Muscle layer of colon (tissue), 2 donors: ENCODE results near the gene PSMB1.
"Not testable (repeated sequence)": the region's sequence is repeated elsewhere in the genome, so short reads cannot be mapped to it uniquely, and the experiment has no call there.

ENCODE experiments used
- H3K27ac ChIP-seq: one replicate; pipeline ENCODE4 v1.7.0; 2013; ENCODE audit warnings: low read depth, mild to moderate bottlenecking, low read length, moderate library complexity
- H3K27me3 ChIP-seq, 2 donors: one replicate each; pipeline ENCODE4 v1.7.0; 2013; ENCODE audit warnings: low read length in 2 of 2, mild to moderate bottlenecking in 2 of 2; ENCODE audit not compliant: insufficient read depth in 2 of 2, control insufficient read depth in 1 of 2
- H3K36me3 ChIP-seq: one replicate; pipeline ENCODE4 v1.7.0; 2013; ENCODE audit warnings: mild to moderate bottlenecking, low read length; ENCODE audit not compliant: insufficient read depth
- H3K4me1 ChIP-seq: one replicate; pipeline ENCODE4 v1.7.0; 2013; ENCODE audit warnings: mild to moderate bottlenecking, low read length; ENCODE audit not compliant: insufficient read depth
- H3K4me3 ChIP-seq, 2 donors: one replicate each; pipeline ENCODE4 v1.7.0; 2013; ENCODE audit warnings: low read length in 2 of 2, low read depth in 1 of 2, mild to moderate bottlenecking in 1 of 2, moderate library complexity in 1 of 2
- H3K9ac ChIP-seq: one replicate; pipeline ENCODE4 v1.7.0; 2013; ENCODE audit warnings: low read length
- H3K9me3 ChIP-seq: one replicate; pipeline ENCODE4 v1.7.0; 2013; ENCODE audit warnings: mild to moderate bottlenecking, low read length
- donor health status: abdominal sarcoma.
- donor health status: Adenocarcinoma of cecum.

Gene PSMB1

DNA sequence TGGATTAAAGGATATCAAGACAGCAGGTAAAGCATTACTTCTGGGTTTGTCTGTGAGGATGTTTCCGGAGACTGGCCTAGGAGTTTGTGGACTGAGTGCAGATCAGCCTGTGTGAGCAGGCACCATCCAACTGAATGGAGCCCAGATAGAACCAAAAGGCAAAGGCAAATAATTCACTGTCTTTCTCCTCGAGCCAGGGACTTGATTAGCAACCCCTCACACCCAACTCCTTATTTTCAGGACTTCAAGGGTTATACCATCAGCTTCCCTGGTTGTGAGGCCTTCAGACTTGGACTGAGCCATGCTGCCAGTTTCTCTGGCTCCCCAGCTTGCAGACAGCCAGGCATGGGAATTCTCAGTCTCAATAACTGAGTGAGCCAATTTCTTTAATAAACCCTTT lies 19.3 kb downstream of the PSMB1 start:
- Histone ChIP-seq H3K27ac (no peak overlapping the region), H3K27me3 (no peaks in the 10 kb centered on the region), H3K36me3 (peaks cover 64% of the 10 kb centered on the region), H3K4me3 (no peak overlapping the region), H3K4me1 (no peaks in the 10 kb centered on the region), H3K9me3 (no peaks in the 10 kb centered on the region), H3K9ac (no peak overlapping the region)

DNA sequence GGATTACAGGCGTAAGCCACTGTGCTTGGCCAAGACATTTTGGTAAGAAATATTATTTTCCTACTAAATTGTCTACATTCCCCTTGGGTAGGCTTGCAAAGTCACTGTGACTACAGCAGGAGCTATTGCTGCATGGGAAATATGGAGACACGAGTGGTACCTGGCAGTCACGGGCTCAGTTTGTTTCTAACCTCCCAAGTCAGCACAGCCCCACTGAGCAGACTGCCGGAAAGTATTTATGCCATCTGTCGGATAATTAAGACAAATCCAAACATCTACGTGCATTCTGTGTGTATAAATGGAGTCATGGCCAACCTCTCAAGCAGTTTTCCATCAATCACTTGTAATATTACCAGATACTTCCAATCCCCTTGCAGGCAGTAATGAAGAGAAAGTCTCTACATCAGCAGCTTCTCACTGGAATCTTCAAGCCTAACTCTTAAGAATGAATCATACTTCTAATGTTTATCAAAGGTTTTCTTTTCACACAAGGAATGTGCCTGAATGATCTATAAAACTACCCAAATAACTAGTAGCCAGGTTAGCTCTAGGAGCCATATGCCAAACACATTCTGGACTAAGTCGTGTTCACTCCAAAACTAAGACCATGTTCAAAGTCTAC lies 20.1 kb downstream of the PSMB1 start:
- Histone ChIP-seq H3K27ac (no peak overlapping the region), H3K4me3 (no peak overlapping the region), H3K27me3 (no peaks in the 10 kb centered on the region), H3K4me1 (no peaks in the 10 kb centered on the region), H3K9me3 (no peaks in the 10 kb centered on the region), H3K36me3 (peaks cover 56% of the 10 kb centered on the region), H3K9ac (no peak overlapping the region)

DNA sequence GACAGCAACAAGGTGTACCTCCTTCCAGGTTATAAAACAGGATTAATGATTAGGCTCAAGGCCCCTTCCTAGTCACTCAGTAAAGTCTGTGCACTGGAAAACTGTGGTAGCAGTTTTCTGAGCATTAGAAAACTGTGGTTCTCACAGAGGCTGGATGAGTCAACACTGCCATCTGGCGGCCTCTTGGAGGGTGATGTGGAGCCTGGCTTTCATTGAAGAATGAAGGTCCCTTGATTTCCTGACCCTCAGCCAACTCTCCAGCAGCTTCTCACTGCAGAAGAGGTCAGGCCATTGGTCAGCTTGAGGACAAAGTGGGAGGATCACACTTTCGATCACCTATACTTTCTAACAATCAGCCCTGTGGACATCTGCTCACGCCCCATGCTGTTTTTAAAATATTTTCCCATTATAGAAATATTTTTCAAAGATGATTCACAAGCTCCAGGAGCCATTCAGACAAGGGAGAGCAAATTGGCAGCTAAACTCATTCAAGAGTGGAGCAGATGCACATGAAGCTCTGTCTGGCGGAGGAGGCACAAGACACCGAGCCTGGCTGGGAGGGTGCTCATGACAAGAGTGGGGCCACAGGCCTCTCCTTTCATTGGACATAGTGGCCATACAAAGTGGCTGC lies 23.2 kb downstream of the PSMB1 start:
- Histone ChIP-seq H3K27ac (no peak overlapping the region), H3K4me1 (no peaks in the 10 kb centered on the region)

DNA sequence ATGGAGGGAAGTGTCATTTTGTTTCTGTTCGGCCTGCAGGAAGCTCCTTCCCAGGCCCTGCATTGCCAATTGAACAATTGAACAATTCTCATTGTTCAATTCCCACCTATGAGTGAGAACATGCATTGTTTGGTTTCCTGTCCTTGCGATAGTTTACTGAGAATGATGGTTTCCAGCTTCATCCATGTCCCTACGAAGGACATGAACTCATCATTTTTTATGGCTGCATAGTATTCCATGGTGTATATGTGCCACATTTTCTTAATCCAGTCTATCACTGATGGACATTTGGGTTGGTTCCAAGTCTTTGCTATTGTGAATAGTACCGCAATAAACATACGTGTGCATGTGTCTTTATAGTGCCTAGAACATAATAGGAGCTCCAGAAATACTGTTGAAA lies 25.1 kb downstream of the PSMB1 start:
- H3K27me3 ChIP-seq, H3K4me1 ChIP-seq, H3K4me3 ChIP-seq, H3K9ac ChIP-seq, H3K9me3 ChIP-seq, H3K27ac ChIP-seq: not testable (repeated sequence)
- peaks cover 12% of the 10 kb centered on the region for H3K36me3 ChIP-seq

More for the DNA sequence above, 23.2 kb downstream of the PSMB1 start:
- H3K9me3 ChIP-seq: no peaks in the 10 kb centered on the region
- no peak overlapping the region for H3K9ac ChIP-seq
- H3K36me3 ChIP-seq: peaks cover 26% of the 10 kb centered on the region
- no peak overlapping the region for H3K4me3 ChIP-seq
- no peaks in the 10 kb centered on the region for H3K27me3 ChIP-seq

DNA sequence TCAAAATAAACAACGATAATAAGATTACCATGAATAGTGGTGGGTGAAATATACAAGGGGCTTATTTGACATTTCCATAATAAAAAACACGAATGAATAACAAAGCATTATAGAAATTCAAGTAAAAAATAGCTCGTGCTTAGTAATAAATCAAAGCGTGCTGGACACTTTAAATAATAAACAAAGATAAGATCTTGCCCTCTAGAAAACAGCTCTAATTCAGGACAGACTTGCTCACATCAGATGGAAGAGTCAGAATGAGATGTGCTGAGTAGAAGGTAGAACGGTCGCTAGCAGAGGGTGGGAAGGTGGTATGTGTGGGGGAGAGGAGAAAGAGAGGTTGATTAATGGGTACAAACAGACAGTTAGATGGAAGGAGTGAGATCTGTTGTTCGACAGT lies 27.3 kb downstream of the PSMB1 start:
- H3K36me3 ChIP-seq: no peaks in the 10 kb centered on the region
- no peak overlapping the region for H3K9ac ChIP-seq
- H3K4me1 ChIP-seq: no peaks in the 10 kb centered on the region
- no peak overlapping the region for H3K4me3 ChIP-seq
- H3K27ac ChIP-seq: no peak overlapping the region
- H3K27me3 ChIP-seq: no peaks in the 10 kb centered on the region
- H3K9me3 ChIP-seq: no peaks in the 10 kb centered on the region

DNA sequence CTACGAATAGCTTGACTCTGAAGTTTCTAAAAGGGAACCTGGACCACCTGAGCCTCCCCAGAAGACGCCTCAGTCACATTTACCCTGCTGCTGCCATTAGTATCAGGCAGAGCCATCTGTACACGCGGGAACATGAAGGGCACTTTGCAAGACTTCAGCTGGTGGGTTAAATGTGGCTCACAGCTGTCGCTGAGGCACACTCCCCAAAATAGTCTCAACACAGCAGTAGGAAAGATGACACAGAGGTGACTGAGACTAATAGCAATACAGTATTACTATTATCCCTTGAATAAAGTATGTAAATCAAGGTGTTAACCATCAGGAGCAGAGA lies 29.0 kb downstream of the PSMB1 start:
- Histone ChIP-seq H3K9ac (no peak overlapping the region), H3K27me3 (no peaks in the 10 kb centered on the region), H3K9me3 (no peaks in the 10 kb centered on the region), H3K4me1 (no peaks in the 10 kb centered on the region), H3K4me3 (no peak overlapping the region), H3K27ac (no peak overlapping the region), H3K36me3 (no peaks in the 10 kb centered on the region)

DNA sequence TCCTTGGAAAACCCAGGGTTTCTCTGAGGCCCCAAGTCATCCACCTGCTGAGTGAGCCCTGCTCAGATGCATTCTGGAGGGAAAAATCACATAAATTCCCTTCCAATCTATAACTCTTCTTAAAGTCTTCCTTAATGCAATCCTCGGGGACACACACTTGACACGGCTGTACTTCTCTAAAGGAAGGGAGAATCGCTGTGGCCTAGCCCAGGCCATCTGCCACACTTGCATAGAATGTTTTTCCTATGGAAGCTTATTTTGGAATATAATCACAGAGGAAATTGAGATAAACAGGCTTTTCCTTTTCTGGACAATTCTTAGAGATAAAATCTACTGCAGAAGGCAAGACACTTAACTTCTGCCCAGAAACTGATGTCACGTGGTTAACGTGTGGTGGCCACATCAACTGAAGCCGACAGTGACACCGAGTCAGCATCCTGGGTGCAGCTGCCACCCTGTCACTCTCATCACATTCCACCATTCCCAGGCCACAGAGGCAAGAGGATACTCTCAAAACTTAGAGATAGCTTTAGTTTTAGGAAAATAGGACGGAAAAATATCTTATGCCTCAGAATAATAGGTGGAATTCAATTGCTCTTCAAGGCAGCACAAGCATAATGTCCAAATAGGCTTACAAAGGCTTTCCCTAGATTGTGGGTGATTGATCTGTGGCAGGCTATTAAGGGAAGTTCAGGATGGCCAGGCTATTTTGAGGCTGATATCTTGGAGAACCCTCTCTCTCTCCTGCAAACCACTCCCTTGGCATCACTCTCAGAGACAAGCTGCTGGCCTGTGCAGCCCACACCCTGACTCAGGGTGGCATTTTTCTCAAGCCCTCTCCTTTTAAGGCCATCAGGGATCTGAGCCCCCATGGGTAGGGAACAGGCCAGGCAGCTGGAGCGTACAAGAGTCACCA lies 29.6 kb downstream of the PSMB1 start:
- no peak overlapping the region for H3K27ac ChIP-seq
- H3K27me3 ChIP-seq: no peaks in the 10 kb centered on the region
- H3K4me3 ChIP-seq: no peak overlapping the region
- no peaks in the 10 kb centered on the region for H3K36me3 ChIP-seq
- H3K4me1 ChIP-seq: no peaks in the 10 kb centered on the region
- H3K9ac ChIP-seq: no peak overlapping the region
- H3K9me3 ChIP-seq: no peaks in the 10 kb centered on the region

DNA sequence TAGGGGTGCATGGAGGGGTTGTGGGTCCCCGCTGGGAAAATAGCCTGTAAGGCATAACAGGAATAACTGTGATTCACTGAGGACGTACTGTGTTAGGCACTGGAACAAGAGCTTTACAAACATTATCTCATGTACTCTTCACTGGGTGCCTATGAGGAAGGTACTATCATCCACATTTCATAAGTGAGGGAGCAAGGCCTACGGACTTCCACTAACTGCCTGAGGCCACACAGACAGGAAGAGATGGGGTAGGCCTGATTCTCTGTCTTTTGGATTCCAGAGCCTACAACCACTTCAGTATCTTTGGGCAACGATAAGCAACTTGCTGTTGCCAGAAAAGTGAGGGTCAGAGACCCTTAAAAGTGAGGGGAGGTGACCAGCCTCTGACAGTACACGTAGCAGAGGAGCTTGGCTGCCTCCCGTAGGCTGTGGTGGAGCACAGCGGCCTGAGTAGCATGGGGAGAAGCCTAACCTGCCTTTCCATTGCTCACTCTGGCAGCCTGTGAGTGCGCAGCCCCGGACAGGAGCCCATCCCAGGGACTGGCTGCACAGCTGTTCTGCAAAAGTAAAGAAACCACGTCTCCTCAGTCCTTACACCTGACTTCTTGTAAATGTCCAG lies 30.4 kb downstream of the PSMB1 start:
- H3K27ac ChIP-seq: no peak overlapping the region
- H3K36me3 ChIP-seq: no peaks in the 10 kb centered on the region
- no peak overlapping the region for H3K9ac ChIP-seq
- H3K4me1 ChIP-seq: no peaks in the 10 kb centered on the region
- H3K4me3 ChIP-seq: no peak overlapping the region
- no peaks in the 10 kb centered on the region for H3K27me3 ChIP-seq
- H3K9me3 ChIP-seq: no peaks in the 10 kb centered on the region

DNA sequence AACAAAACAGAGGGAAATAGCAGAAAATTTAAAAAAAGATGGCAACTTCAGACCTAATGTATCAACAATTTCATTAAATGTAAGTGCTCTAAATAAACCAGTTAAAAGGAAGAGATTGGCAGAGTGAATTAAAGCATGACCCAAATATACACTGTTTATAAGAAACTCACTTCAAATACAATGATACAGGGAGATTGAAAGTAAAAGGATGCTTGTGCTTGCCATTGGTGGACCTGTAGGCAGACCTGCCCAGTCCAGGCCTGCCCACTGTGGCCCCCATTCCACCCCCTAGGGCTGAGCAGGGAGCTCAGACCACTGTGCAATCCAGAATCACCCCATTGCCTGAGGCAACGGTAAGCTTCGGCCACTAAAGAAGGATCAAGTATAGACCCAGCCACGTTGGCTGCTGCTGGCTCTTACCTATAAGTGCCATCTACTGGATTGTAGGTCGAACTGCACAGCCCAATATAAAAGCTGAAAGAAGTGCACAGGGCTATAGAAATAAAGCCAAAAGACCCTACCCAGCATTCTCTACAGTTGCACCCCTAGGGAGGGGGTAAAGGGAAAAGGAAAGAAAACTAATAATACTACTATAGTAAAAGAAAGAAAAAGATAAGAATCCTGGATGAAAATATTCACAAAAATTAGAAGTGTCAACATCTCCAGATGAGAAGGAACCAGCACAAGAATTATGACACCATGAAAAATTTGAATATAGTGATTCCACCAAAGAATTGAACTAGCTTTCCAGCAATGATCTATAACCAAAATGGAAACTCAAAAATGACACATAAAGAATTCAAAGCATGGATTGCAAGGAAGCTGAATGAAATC lies 36.1 kb downstream of the PSMB1 start:
- H3K9me3 ChIP-seq: no peaks in the 10 kb centered on the region
- H3K36me3 ChIP-seq: no peaks in the 10 kb centered on the region
- no peaks in the 10 kb centered on the region for H3K27me3 ChIP-seq
- H3K9ac ChIP-seq: no peak overlapping the region
- H3K27ac ChIP-seq: no peak overlapping the region
- no peaks in the 10 kb centered on the region for H3K4me1 ChIP-seq
- H3K4me3 ChIP-seq: no peak overlapping the region

DNA sequence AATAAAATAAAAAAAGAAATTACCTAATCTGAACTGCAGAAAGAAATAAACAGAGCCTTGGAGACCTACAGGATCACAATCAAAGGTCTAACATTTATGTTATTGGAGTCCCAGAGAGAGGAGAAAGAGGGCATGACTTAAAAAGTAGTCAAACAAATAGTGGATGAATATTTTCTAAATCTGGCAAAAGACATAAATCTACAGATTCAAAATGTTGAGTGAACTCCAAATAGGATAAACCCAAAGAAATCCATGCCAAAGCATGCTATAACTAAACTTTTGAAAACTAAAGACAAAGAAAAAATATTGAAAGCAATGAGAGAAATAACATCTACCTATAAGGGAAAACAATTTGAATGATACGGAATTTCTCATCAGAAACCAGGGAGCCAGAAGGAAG lies 38.2 kb downstream of the PSMB1 start:
- Histone ChIP-seq H3K9ac (no peak overlapping the region), H3K27me3 (no peaks in the 10 kb centered on the region), H3K4me3 (no peak overlapping the region), H3K27ac (no peak overlapping the region), H3K36me3 (no peaks in the 10 kb centered on the region), H3K4me1 (no peaks in the 10 kb centered on the region), H3K9me3 (no peaks in the 10 kb centered on the region)

DNA sequence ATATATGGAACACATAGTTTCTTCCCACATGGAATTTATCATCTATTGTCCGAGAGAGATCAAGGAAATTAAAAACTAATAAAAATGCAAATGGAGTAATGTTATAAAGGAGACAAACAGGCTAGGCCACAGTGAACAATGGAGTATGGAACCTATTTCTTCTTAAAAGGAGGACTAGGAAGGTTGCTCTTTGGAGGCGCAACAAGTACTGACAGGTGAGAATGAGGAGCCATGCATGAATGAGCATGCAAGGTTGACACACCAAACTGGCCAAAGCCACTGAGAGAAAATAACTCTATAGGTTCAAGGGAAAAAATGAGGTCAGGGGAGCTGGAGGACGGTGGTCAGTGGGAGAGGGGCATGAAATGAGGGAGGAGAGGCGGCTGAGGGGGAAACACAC lies 40.9 kb downstream of the PSMB1 start:
- H3K4me3 ChIP-seq: no peak overlapping the region
- H3K4me1 ChIP-seq: no peaks in the 10 kb centered on the region
- no peaks in the 10 kb centered on the region for H3K36me3 ChIP-seq
- H3K9ac ChIP-seq: no peak overlapping the region
- no peak overlapping the region for H3K27ac ChIP-seq
- H3K9me3 ChIP-seq: no peaks in the 10 kb centered on the region
- no peaks in the 10 kb centered on the region for H3K27me3 ChIP-seq
